ENCODE results near the gene TMF1. TPM values are rescaled to one million over a fixed set of nuclear protein-coding genes. Genes with fewer than 3 reads are reported as not detected.

The TMF1 gene
- total RNA-seq, 2 donors from 2014 or later: 68.1 to 84.5 TPM

DNA sequence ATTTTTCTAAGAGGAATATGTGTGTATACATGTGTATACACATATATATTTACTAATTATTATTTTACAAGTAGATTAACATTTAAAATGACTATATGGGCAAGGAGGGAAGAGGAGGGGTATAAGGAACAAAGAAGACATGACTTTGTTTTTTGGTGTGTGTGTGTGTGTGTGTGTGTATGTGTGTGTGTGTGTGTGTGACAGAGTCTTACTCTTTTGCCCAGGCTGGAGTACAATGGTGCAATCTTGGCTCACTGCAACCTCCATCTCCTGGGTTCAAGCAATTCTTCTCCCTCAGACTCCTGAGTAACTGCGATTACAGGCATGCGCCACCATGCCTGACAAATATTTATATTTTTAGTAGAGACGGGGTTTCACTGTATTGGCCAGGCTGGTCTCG is 36.0 kb downstream of the TMF1 start:
- Mint-ChIP-seq H3K27me3 (no peaks in the 10 kb centered on the region), H3K4me1 (peaks cover 19% of the 10 kb centered on the region), H3K27ac (no peak overlapping the region), H3K36me3 (ENCODE audit: low read depth) (no peaks in the 10 kb centered on the region), H3K4me3 (no peak overlapping the region)
- H3K9me3 ChIP-seq (ENCODE audit: control insufficient read depth, low read length, poor library complexity, severe bottlenecking): no peaks in the 10 kb centered on the region
- ATAC-seq (no peak), DNase-seq (no peak)

DNA sequence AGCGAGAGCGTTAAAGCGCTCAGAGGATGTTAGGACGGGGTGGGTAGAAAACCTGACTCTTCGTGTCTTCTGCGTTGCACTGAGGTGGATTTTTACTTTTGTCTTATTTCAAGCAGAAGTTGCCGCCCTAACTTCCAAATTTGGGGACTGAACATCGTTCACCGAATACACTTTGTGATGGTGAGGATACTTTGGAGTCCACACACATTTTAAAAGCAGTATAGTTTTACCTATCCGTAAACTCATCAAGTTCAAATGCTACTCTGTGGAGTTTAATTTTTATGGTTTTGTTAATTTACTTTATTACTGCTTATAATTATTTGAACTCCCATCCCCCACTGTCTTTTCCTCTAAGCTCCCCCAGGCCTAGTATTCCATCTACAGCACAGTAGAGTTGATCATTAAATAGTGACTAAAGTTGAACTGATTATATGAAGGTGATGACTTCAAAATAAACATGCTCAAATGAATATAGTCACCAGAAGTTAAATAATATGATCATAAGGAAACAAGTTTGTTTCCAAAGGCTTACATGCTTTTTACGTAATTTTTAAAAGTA is 38.0 kb downstream of the TMF1 start:
- ATAC-seq: no peak
- no peaks in the 10 kb centered on the region for H3K27me3 Mint-ChIP-seq
- H3K9me3 ChIP-seq (ENCODE audit: control insufficient read depth, low read length, poor library complexity, severe bottlenecking): no peaks in the 10 kb centered on the region
- DNase-seq: no peak
- peak overlapping the region; percentile 82 for H3K4me3 Mint-ChIP-seq
- H3K36me3 Mint-ChIP-seq (ENCODE audit: low read depth): no peaks in the 10 kb centered on the region
- H3K27ac Mint-ChIP-seq: peak overlapping the region; percentile 57
- H3K4me1 Mint-ChIP-seq: peaks cover 21% of the 10 kb centered on the region

DNA sequence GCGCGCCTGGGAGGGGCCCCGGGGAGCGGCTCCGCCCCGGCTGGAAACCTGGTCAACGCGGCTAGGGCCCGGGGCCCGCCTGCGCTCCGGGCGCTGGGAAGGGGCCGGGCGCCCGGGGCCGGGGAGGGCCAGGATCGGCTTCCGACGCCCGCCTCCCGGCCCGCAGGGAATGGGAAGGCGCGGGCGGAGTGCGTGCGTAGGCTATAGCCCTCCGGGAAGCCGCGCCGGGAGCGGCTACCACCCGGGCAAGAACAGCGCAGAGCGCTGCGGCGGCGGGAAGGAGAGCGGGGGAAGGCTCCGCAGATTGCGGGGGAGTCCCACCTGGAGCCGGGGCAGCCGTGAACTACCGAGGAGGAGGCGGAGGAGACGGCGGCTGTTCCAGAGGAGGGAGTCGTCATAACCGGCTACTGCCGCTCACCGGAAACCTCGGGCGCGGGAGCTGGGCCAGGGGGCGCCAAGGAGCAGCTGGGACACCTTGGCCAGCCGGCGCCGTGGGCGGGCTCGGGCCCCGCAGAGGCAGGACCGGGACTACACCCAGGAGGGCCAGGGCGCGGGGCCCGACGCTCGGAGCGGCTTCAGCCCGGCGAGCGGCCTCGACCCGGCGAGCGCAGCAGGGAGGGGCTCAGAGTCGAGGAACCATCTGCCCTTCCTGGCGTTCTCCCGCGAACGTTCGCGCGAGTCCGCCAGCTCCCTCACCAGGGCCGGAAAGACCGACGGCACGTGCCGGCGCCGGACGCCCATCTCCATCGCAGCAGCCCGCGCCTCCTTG is 38.7 kb downstream of the TMF1 start, which contains the start of gene EOGT:
TSS of gene EOGT (minus strand) at position 432 of the 769 bp plus-strand sequence. CDS start 3,838 bp downstream, outside the sequence.
- peak within 1 kb of the TSS; percentile 90 for H3K4me3 Mint-ChIP-seq
- DNase-seq: peak; percentile 65 to 75 (median 72)
- H3K9me3 ChIP-seq (ENCODE audit: control insufficient read depth, low read length, poor library complexity, severe bottlenecking): no peaks in the 10 kb centered on the region
- peak; percentile 86 for ATAC-seq
- peaks cover 21% of the 10 kb centered on the region for H3K4me1 Mint-ChIP-seq
- H3K36me3 Mint-ChIP-seq (ENCODE audit: low read depth): no peaks in the 10 kb centered on the region
- peak within 1 kb of the TSS; percentile 57 for H3K27ac Mint-ChIP-seq
- no peaks in the 10 kb centered on the region for H3K27me3 Mint-ChIP-seq

DNA sequence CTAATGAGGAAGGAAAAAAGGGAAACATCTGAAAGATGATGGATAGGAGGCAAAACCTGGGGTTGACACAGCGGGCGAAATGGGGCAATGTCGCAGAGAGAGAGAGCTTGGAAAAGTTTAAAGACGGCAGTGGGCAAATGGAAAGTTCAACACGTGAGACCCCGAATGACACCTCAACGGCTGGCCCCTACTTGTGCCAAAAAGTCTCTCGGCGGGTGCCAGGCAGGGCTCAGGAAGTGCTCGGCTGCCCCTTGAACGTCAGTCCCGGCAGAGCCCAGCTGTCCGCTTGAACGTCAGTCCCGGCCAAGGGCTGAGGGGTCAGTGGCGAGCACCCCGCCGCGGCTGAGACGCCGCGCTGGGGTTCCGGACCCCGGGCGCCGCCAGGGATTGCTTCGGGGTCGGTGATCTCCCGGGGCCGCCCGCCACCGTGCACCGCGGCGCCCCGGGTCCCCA is 39.3 kb downstream of the TMF1 start:
- Mint-ChIP-seq H3K36me3 (ENCODE audit: low read depth) (no peaks in the 10 kb centered on the region), H3K27me3 (no peaks in the 10 kb centered on the region), H3K4me1 (peaks cover 21% of the 10 kb centered on the region), H3K27ac (no peak overlapping the region), H3K4me3 (peak overlapping the region; percentile 90)
- no peaks in the 10 kb centered on the region for H3K9me3 ChIP-seq (ENCODE audit: control insufficient read depth, low read length, poor library complexity, severe bottlenecking)
- ATAC-seq: no peak
- DNase-seq: peak in 1 of 3 donors; percentile 6

DNA sequence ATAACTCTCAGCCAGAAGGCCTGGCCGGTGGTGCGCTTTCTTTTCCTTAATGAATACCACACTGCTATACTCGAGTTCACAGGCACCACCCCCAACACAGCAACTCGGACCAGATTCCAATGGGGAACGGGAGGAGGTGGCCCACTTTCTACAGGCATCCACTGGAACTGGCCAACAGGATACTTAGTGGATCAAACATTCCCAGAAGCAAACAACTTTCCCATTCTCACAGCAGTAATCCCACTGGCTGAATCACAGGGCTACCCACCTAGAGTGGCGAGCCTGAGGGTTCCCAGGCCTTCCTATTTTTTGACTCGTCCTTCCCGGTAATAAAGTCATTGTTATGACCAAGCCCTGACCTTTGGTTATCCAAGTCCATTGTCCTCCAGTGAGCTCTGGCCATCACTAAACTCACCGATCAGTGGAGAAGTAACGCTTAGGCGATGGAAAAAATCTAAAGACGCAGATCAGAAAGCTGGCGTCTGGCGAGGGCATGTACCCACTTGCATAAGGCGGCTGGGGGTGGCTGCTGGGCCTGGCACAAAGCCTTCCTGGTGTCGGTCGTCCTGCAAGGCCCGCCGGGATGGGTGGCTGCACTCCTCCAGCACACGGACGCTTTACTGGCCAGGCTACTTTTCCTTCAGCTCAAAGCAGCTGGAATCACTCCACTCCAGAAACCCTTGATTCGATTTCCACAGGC is 39.9 kb downstream of the TMF1 start:
- Mint-ChIP-seq H3K36me3 (ENCODE audit: low read depth) (no peaks in the 10 kb centered on the region), H3K4me3 (peak overlapping the region; percentile 90), H3K27ac (no peak overlapping the region), H3K27me3 (no peaks in the 10 kb centered on the region), H3K4me1 (peaks cover 19% of the 10 kb centered on the region)
- ATAC-seq: no peak
- DNase-seq: no peak
- no peaks in the 10 kb centered on the region for H3K9me3 ChIP-seq (ENCODE audit: control insufficient read depth, low read length, poor library complexity, severe bottlenecking)

DNA sequence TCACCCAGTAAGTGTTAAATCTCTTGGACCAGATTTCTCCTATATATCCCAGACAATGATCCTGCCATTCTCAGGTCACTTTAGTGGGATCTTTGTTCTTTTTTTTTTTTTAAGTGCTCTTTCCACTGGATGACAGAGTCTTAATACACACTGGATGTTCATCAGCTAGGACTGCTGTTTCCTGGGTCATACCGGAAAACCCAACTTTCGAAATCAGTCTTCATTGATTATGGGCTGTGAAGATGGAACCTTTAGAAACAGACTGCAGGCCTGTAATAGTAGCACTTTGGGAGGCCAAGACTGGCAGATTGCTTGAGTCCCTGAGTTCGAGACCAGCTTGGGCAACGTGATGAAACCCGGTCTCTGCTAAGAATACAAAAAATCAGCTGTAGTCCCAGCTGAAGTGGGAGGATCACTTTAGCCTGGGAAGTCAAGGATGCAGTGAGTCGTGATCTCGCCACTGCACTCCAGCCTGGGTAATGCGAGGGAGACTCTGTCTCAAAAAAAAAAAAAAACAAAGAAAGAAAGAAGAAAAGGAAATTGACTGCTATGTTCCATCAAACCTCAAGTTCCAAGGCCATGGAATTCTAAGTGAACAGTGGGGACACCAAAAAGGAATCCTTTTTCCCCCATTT is 40.9 kb downstream of the TMF1 start:
- H3K4me1 Mint-ChIP-seq: peaks cover 19% of the 10 kb centered on the region
- no peaks in the 10 kb centered on the region for H3K9me3 ChIP-seq (ENCODE audit: control insufficient read depth, low read length, poor library complexity, severe bottlenecking)
- no peak for DNase-seq
- H3K27me3 Mint-ChIP-seq: no peaks in the 10 kb centered on the region
- H3K36me3 Mint-ChIP-seq (ENCODE audit: low read depth): no peaks in the 10 kb centered on the region
- ATAC-seq: no peak
- H3K4me3 Mint-ChIP-seq: no peak overlapping the region
- peak overlapping the region; percentile 69 for H3K27ac Mint-ChIP-seq

DNA sequence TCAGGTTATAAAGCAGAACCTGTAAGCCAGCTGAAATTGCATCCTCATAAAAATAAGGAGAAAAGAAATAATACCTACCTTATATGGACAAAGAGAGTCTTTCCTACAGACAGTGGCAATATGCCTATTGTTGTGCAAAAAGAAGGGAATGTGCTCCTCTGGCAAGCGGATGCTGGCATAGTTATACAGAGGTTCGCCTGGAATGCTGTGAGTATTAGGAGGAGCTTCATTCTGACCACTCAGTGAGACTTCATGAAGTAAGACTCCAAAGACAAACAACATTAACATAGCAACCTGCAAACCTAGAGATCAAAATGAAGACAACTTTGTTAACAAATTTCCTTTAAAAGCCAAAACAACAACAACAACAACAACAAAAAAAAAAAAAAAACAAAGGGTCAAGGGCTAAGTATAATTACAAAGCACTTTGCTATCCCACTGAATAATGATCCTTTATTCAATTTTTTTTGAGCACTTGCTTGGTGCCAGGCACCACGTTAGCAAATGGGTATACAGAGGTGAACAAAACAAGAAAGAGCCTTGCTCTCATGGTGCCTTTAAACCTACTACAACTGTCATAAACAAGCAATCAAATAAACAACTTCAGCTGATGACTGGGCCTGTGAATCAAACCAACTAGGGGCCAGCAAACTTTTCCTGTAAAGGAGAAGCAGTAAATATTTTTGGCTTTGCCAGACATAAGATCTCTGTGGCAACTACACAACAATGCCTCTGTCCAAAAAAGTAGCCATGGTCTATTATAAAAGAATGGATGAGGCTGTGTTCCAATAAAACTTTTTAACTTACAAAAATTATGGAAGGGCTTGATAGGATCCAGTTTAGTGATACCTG is 42.3 kb downstream of the TMF1 start:
- Mint-ChIP-seq H3K36me3 (ENCODE audit: low read depth) (peaks cover 4% of the 10 kb centered on the region), H3K4me3 (no peak overlapping the region), H3K4me1 (peaks cover 15% of the 10 kb centered on the region), H3K27me3 (no peaks in the 10 kb centered on the region), H3K27ac (peak overlapping the region; percentile 69)
- DNase-seq (no peak), ATAC-seq (no peak)
- no peaks in the 10 kb centered on the region for H3K9me3 ChIP-seq (ENCODE audit: control insufficient read depth, low read length, poor library complexity, severe bottlenecking)

DNA sequence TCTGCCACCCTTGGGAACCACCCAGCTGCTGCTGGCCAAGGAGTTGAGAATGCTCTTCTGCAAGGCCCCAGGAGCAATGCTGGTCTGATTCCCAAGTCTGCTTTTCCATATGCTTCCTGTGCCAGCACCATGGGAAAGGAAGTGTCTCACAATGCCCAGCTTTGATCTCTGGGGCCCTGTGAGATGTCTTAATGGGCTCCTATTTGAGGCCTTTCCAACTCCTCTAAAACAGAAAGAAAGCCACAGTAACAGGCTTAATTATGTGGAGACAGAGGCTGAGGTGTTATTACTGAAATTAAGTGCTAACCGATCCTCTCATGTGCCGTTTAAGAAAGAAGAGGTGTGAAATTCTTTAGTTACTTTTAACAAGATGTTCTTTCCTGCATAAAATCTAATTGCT is 43.2 kb downstream of the TMF1 start:
- Mint-ChIP-seq H3K36me3 (ENCODE audit: low read depth) (peaks cover 4% of the 10 kb centered on the region), H3K27ac (peak overlapping the region; percentile 69), H3K27me3 (no peaks in the 10 kb centered on the region), H3K4me3 (no peak overlapping the region), H3K4me1 (peaks cover 14% of the 10 kb centered on the region)
- ATAC-seq (no peak), DNase-seq (no peak)
- H3K9me3 ChIP-seq (ENCODE audit: control insufficient read depth, low read length, poor library complexity, severe bottlenecking): no peaks in the 10 kb centered on the region

DNA sequence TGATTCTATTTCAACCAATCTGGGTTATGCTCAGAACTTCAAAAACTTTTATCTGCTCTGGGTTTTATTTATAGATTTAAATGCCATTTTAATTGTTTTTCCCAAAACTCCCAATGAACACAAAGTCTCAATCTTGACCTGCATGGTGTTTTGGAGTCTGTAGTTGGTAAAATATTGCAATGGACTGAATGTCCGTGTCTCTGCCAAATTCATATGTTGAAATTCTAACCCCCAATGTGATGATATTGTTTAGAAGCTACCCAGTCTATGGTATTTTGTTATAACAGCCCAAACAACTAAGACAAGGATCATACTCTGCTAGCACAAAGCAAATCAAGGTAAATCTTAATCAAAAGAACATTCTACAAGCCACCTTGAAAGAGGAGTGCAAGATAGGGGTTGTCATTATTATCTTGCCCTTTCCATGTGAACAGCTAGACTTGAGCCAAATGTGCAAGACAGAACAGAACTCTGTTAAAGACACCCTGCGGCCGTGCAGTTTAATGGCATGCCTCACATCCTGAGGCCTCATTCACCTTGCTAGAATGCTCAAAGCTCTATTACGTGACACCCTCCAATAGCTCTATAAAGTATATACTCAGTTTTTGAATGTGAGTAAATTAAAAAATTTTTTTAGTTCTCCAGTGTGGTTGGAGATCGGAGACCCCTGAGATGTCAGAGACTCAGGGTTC is 46.2 kb downstream of the TMF1 start:
- Mint-ChIP-seq H3K4me3 (no peak overlapping the region), H3K36me3 (ENCODE audit: low read depth) (peaks cover 6% of the 10 kb centered on the region), H3K27ac (no peak overlapping the region), H3K4me1 (peaks cover 3% of the 10 kb centered on the region), H3K27me3 (no peaks in the 10 kb centered on the region)
- no peak for DNase-seq
- H3K9me3 ChIP-seq (ENCODE audit: control insufficient read depth, low read length, poor library complexity, severe bottlenecking): no peaks in the 10 kb centered on the region
- no peak for ATAC-seq

DNA sequence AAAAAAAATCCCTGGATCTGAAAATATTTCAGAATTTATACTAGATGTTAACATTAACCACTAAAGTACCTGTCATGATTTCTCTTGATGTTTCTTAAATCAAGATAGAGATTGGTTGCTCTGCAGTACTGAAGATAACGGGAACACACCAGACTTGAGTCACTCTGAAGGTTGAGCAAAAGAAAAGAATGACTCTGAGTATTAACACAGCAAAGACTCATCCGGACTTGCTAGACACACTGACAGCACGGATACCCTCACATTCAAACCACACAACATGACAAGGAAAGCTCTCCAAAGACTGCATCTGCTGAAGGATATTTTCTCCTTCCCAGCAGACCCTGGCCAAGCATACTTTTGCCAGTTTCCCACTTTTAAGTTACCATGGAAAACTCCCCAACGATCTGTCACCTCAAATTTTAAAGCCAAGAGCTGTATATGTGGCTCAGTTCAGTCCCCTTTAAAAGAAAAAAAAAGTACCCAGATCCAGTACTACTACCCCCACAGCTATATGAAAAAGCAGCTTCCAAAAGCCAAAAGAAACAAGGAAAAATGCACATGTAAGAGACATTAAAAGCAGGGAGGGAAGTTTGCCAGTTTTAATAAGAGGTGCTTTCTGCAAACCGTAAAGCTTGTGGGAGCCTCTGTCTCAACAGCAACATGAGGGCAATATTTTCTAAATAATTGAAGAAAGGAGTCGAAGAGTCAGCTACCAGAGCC is 46.9 kb downstream of the TMF1 start:
- no peak for ATAC-seq

DNA sequence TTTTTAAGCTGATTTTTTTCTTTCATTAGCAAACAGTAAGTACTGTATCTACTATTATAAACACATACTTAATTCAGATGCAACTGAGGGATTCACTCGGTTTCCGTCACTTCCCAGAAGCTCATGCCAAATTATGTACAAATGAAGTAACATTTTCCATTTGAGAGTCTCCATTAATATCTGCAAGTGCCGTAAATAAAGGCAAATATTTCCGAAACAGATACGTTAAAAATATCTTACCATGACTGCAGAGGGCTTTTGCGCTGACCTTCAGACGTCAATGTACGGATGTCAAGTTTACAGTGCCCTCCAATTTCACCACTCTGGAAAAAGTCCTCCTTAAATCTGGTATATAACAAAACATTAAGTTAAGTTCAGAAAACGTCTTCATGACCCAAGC is 48.0 kb downstream of the TMF1 start:
- ATAC-seq: no peak
- no peaks in the 10 kb centered on the region for H3K9me3 ChIP-seq (ENCODE audit: control insufficient read depth, low read length, poor library complexity, severe bottlenecking)
- H3K4me1 Mint-ChIP-seq: no peaks in the 10 kb centered on the region
- no peak overlapping the region for H3K4me3 Mint-ChIP-seq
- peaks cover 6% of the 10 kb centered on the region for H3K36me3 Mint-ChIP-seq (ENCODE audit: low read depth)
- no peak overlapping the region for H3K27ac Mint-ChIP-seq
- no peak for DNase-seq
- H3K27me3 Mint-ChIP-seq: no peaks in the 10 kb centered on the region

More for the DNA sequence above, 46.9 kb downstream of the TMF1 start:
- Mint-ChIP-seq H3K4me3 (no peak overlapping the region), H3K4me1 (no peaks in the 10 kb centered on the region), H3K36me3 (ENCODE audit: low read depth) (peaks cover 6% of the 10 kb centered on the region), H3K27me3 (no peaks in the 10 kb centered on the region), H3K27ac (no peak overlapping the region)
- no peak for DNase-seq
- no peaks in the 10 kb centered on the region for H3K9me3 ChIP-seq (ENCODE audit: control insufficient read depth, low read length, poor library complexity, severe bottlenecking)
